GM19043 (cell line): ENCODE results near the gene STAU1.
"Not testable (repeated sequence)": the region's sequence is repeated elsewhere in the genome, so short reads cannot be mapped to it uniquely, and the experiment has no call there.

ENCODE experiments used
- ATAC-seq: cut with Tn5 transposase; IDR thresholded peaks from one replicate; pipeline ENCODE4 v1.9.1; 2021; ENCODE audit warnings: low read depth; ENCODE audit not compliant: unreplicated experiment

STAU1 gene

DNA sequence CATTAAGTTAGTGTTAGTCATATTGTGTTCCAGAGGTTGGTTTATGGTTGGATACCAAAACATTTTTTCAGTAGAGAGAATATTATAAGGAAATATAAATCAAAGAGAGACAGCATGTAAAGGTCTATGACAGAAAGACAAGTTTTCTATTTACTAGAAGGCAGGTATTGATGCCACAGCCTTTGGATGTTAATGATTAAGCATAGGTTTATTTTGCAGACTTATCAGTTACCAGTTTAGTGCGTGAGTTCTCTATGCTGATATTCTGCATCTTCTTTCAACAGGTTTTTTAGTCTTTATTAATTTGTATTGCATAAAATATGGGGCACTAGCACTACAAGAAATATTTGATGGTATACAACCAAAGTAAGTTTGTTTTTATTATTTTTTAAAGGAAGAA, 96.4 kb downstream of the STAU1 start:
- no peak for ATAC-seq

DNA sequence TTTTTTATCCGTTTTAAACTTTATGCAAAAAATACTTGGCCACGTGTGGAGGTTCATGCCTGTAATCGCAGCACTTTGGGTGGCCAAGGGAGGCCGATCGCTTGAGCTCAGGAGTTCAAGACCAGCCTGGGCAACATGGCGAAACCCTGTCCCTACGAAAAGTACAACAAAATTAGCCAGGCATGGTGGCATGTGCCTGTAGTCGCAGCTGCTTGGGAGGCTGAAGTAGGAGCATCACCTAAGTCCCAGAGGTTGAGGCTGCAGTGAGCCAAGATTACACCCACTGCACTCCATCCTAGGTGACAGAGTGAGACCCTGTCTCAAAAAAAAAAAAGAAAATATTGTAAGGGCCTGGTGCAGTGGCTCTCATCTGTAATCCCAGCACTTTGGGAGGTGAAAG, 97.0 kb downstream of the STAU1 start:
- ATAC-seq = no peak

DNA sequence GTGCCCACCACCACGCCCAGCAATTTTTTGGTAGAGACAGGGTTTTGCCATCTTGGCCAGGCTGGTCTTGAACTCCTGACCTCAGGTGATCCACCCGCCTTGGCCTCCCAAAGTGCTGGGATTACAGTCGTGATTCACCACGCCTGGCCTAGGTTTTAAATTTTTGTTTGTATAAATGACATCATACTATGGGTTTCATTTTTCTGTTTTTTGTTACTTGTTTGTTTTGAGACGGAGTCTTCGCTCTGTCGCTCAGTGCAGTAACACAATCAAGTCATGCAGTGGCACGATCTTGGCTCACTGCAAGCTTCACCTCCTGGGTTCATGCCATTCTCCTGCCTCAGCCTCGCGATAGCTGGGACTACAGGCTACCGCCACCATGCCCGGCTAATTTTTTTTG, 105.8 kb downstream of the STAU1 start:
- ATAC-seq = not testable (repeated sequence)

DNA sequence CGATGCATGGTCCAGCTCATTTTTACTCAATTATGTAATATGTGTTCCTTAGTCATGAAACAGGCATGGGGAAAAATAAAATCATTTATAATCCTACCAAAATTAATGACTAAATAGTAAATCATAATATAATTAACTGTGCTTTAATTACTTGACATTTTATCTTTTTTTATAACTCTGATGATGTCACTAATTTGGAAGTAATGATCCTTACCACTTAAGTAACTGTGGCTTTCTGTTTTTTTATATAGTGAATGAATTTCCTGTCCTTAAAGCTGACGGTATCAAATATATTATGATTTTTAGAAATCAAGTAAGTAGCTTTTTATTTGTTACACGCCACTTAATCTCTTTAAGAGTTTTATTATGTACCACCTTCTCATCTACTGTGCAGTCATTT, 109.8 kb downstream of the STAU1 start:
- no peak for ATAC-seq

DNA sequence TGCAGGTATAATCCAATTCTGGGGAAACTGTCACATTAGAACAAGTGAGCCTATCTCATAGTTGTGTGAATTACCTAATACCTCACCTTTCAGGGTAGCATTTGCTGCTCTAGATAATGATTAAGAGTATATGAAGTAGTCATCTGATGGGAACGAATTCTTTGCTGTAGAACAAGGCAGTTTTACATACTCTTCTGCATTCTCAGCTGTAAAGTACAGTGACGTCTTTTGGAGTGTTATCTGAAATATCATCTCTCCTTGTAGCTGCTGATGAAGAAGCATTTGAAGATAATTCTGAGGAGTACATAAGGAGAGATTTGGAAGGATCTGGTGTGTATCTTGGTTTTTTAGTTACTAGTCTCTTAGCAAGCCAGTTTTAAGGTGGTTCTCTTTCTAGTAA, 113.6 kb downstream of the STAU1 start:
- ATAC-seq = no peak
